ENCODE results near the gene EHBP1.

DNA sequence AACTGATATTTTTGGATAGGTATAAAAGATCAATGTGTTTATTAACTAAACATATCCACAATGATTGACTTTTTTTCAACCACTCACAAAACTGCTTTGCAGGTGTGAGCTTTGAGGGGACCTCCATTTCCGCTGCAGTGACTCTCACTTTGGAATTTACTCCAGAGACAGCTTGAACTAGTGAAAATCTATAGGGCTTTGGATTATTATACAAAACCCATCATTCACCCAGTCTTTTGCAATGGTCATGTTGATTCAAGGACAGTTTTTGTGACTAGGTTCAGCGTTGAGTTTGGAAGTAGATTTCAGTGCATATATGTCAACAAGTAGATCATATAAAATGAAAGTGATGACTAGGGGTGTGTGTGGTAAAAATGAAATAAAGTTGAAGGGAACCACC is 87.7 kb downstream of the EHBP1 start:
- TF ChIP-seq GATA2 (IDR thresholded peaks at IDR 0.05; ENCODE audit: insufficient read depth, insufficient read length, low read depth, low read length) (no peak), POLR2AphosphoS5 (IDR thresholded peaks at IDR 0.05; ENCODE audit: insufficient read depth, low read depth, low read length) (no peak), POLR2A (IDR thresholded peaks at IDR 0.05; ENCODE audit: low read depth, low read length) (no peak), EZH2 (IDR thresholded peaks at IDR 0.05; ENCODE audit: borderline replicate concordance, low read depth, low read length, severe bottlenecking) (no peak), MYC (IDR thresholded peaks at IDR 0.05; ENCODE audit: low read depth, low read length) (no peak), FOS (IDR thresholded peaks at IDR 0.05; ENCODE audit: borderline replicate concordance, insufficient read depth, low read length) (no peak)
- TF ChIP-seq, protein P1, sequence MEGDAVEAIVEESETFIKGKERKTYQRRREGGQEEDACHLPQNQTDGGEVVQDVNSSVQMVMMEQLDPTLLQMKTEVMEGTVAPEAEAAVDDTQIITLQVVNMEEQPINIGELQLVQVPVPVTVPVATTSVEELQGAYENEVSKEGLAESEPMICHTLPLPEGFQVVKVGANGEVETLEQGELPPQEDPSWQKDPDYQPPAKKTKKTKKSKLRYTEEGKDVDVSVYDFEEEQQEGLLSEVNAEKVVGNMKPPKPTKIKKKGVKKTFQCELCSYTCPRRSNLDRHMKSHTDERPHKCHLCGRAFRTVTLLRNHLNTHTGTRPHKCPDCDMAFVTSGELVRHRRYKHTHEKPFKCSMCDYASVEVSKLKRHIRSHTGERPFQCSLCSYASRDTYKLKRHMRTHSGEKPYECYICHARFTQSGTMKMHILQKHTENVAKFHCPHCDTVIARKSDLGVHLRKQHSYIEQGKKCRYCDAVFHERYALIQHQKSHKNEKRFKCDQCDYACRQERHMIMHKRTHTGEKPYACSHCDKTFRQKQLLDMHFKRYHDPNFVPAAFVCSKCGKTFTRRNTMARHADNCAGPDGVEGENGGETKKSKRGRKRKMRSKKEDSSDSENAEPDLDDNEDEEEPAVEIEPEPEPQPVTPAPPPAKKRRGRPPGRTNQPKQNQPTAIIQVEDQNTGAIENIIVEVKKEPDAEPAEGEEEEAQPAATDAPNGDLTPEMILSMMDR (IDR thresholded peaks at IDR 0.05; ENCODE audit: extremely low read depth in 1 of 2, insufficient read depth in 1 of 2, low read depth in 1 of 2, low read length in 2 of 2) = no peak
- TF ChIP-seq, protein P2, sequence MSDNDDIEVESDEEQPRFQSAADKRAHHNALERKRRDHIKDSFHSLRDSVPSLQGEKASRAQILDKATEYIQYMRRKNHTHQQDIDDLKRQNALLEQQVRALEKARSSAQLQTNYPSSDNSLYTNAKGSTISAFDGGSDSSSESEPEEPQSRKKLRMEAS (IDR thresholded peaks at IDR 0.05; ENCODE audit: insufficient read depth, insufficient read length) = no peak
